ENCODE measurements around the gene GUCY1B1. TPM values are rescaled to one million over a fixed set of nuclear protein-coding genes. Genes with fewer than 3 reads are reported as not detected.

GUCY1B1 gene
- polyA plus RNA-seq, 1 donor from 2014 or later: 13.6 TPM

- no peaks in the 10 kb centered on the region for H3K79me2 ChIP-seq (replicated peaks; ENCODE audit: insufficient read depth, low read length)
- H3K4me3 ChIP-seq (ENCODE audit: low read length): no peak overlapping the region
- no peaks in the 10 kb centered on the region for H3F3A ChIP-seq (ENCODE audit: insufficient read depth, low read length, poor library complexity, severe bottlenecking)
- H2AFZ ChIP-seq (ENCODE audit: low read depth, low read length): no peak overlapping the region
- H3K9me2 ChIP-seq (ENCODE audit: insufficient read depth, low read length): no peaks in the 10 kb centered on the region
- no peak overlapping the region for H3K9ac ChIP-seq (ENCODE audit: low read length)
- no peak overlapping the region for H3K4me2 ChIP-seq (ENCODE audit: low read length)
- no peak overlapping the region for H3K27ac ChIP-seq (ENCODE audit: low read length)
- no peaks in the 10 kb centered on the region for H3K9me3 ChIP-seq (ENCODE audit: low read length)
- H3K36me3 ChIP-seq (ENCODE audit: insufficient read depth, low read length): no peaks in the 10 kb centered on the region
- H4K20me1 ChIP-seq (ENCODE audit: insufficient read depth): no peaks in the 10 kb centered on the region
- no peak for TF ChIP-seq TAF1 (IDR thresholded peaks at IDR 0.05; ENCODE audit: low read depth)
- TF ChIP-seq REST (IDR thresholded peaks at IDR 0.05; ENCODE audit: borderline replicate concordance): no peak
- no peak for TF ChIP-seq SMC3 (conservative IDR thresholded peaks at IDR 0.05; ENCODE audit: poor library complexity)
- TF ChIP-seq, protein P1, sequence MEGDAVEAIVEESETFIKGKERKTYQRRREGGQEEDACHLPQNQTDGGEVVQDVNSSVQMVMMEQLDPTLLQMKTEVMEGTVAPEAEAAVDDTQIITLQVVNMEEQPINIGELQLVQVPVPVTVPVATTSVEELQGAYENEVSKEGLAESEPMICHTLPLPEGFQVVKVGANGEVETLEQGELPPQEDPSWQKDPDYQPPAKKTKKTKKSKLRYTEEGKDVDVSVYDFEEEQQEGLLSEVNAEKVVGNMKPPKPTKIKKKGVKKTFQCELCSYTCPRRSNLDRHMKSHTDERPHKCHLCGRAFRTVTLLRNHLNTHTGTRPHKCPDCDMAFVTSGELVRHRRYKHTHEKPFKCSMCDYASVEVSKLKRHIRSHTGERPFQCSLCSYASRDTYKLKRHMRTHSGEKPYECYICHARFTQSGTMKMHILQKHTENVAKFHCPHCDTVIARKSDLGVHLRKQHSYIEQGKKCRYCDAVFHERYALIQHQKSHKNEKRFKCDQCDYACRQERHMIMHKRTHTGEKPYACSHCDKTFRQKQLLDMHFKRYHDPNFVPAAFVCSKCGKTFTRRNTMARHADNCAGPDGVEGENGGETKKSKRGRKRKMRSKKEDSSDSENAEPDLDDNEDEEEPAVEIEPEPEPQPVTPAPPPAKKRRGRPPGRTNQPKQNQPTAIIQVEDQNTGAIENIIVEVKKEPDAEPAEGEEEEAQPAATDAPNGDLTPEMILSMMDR (IDR thresholded peaks at IDR 0.05; ENCODE audit: poor library complexity, severe bottlenecking): no peak
- TF ChIP-seq EP300 (conservative IDR thresholded peaks at IDR 0.05; ENCODE audit: poor library complexity, severe bottlenecking): no peak
- no peak for TF ChIP-seq EZH2 (IDR thresholded peaks at IDR 0.05; ENCODE audit: borderline replicate concordance, insufficient read depth, low read length, poor library complexity, severe bottlenecking)
- no peak for TF ChIP-seq MXI1 (conservative IDR thresholded peaks at IDR 0.05; ENCODE audit: poor library complexity, severe bottlenecking)
- no peaks in the 10 kb centered on the region for H3K27me3 ChIP-seq (ENCODE audit: insufficient read depth, low read depth, low read length)
These were observed 46.2 kb downstream of the GUCY1B1 start for GRCh38 chr4:155805016-155805415.

GRCh38 chr4:155807021-155807420, 48.2 kb downstream of the GUCY1B1 start:
- Histone ChIP-seq H3K4me2 (ENCODE audit: low read length) (no peak overlapping the region), H3K4me3 (ENCODE audit: low read length) (no peak overlapping the region), H3K9me3 (ENCODE audit: low read length) (no peaks in the 10 kb centered on the region), H3K9me2 (ENCODE audit: insufficient read depth, low read length) (no peaks in the 10 kb centered on the region), H3F3A (ENCODE audit: insufficient read depth, low read length, poor library complexity, severe bottlenecking) (no peaks in the 10 kb centered on the region), H3K27me3 (ENCODE audit: insufficient read depth, low read depth, low read length) (no peaks in the 10 kb centered on the region), H4K20me1 (ENCODE audit: insufficient read depth) (no peaks in the 10 kb centered on the region), H3K79me2 (replicated peaks; ENCODE audit: insufficient read depth, low read length) (no peaks in the 10 kb centered on the region), H2AFZ (ENCODE audit: low read depth, low read length) (no peak overlapping the region), H3K36me3 (ENCODE audit: insufficient read depth, low read length) (no peaks in the 10 kb centered on the region), H3K27ac (ENCODE audit: low read length) (no peak overlapping the region), H3K9ac (ENCODE audit: low read length) (no peak overlapping the region)
- TF ChIP-seq, protein P1 (IDR thresholded peaks at IDR 0.05; ENCODE audit: poor library complexity, severe bottlenecking): no peak
- no peak for TF ChIP-seq POLR2AphosphoS5 (IDR thresholded peaks at IDR 0.05)
- no peak for TF ChIP-seq TAF1 (IDR thresholded peaks at IDR 0.05; ENCODE audit: low read depth)
- TF ChIP-seq EZH2 (IDR thresholded peaks at IDR 0.05; ENCODE audit: borderline replicate concordance, insufficient read depth, low read length, poor library complexity, severe bottlenecking): no peak
